HTR-8/SVneo (cell line): ENCODE data around the gene RWDD2A.

Source experiments
- DNase-seq: peaks from one replicate; pipeline ENCODE4 v3.0.0; 2011; ENCODE audit warnings: low spot score, mixed read lengths; ENCODE audit not compliant: insufficient read length
- FAIRE-seq: peaks from 2 replicates; lab custom pipeline; 2011; peaks lifted over from hg19 to GRCh38; lab: Jason Lieb, UNC

Gene RWDD2A

DNA sequence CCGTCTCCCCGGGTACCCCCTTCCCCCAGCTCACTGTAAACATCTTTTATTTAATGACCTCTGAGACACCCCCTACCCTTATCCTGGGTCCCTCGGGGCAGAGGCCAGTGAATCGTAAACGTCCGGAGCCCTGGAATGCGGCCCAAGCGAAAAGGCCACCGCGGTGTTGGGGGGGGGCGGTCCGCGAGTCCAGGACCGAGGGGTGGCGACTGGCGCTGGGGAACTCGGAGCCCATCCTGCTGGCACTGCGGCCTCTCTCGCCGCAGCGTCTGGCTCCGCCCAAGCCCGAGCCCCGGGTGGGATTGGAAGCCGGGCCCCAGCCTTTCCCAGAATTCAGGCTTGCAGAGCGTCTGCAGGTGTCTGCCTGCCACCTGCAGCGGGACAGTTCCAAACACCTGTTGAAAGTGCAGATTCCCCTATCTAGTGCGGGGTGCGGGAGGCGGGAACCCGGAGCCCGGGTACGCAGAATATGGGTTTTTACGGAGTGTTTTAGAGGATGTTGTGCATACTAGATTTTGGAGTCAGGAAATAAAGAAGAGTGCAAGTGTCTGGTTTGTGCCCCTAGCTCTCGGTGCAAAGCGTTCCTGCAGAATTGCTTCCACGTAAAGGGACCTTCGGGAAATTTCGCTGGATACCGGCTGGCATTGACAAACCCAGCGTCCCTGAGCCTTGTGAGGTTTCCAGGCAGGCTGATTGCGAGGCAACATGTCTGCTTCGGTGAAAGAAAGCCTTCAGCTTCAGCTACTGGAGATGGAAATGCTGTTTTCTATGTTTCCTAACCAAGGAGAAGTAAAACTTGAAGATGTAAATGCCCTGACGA lies 800 bp downstream of the RWDD2A start:
- no peak for FAIRE-seq
- peak; percentile 39 for DNase-seq

GRCh38 chr6:83198486-83199172 lies 5.5 kb downstream of the RWDD2A start:
- DNase-seq, result no peak
- FAIRE-seq, result no peak

DNA sequence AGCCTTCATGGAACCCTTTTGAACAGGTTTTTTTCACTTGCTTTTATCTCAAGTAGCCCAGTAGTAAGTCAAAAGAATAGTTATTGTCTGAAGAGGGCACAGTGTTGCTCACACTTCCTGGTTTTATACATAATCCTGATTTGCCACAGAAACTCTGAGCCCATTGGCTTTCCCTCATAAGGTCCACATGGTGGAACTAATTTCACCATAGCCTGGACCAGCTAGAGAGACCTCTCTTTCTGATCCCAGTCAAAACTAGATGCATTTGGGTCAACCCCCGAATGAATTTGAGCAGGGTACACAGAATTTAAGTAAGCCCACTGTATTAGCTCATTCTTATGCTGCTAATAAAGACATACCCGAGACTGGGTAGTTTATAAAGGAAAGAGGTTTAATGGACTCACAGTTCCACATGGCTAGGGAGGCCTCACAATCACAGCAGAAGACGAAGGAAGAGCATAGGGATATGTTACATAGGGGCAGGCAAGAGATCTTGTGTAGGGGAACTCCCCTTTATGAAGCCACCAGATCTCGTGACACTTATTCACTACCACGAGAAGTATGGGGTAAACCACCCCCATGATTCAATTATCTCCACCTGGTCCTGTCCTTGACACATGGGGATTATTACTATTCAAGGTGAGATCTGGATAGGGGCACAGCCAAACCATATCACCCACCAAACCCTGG lies 6.2 kb downstream of the RWDD2A start:
- DNase-seq (no peak), FAIRE-seq (no peak)

- DNase-seq (peak; percentile 48), FAIRE-seq (peak; percentile 9)
Observed at GRCh38 chr6:83199863-83200225, 6.7 kb downstream of the RWDD2A start.

DNA sequence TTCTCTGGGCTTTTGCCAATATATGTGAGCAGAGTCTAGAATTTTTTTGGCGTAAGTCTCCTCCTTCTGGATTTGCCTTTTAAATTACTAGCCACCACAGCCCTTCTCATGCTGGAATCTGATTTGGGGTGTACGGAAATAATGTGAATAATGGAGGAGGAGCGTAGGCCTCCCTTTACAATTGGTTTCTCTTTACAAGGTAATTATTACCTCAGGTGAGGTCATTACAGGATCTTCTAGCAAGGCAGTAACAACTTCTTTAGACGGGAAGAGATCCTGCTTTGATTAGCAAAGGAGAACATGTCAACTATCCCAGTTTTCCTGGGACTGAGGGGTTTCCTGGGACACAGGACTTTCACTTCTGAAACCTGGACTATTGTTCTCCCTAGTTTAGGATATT lies 8.9 kb downstream of the RWDD2A start:
- DNase-seq, result no peak
- FAIRE-seq, result no peak

GRCh38 chr6:83215131-83216047 lies 22.2 kb downstream of the RWDD2A start:
- FAIRE-seq, result peak; percentile 57
- DNase-seq, result peak; percentile 45

DNA sequence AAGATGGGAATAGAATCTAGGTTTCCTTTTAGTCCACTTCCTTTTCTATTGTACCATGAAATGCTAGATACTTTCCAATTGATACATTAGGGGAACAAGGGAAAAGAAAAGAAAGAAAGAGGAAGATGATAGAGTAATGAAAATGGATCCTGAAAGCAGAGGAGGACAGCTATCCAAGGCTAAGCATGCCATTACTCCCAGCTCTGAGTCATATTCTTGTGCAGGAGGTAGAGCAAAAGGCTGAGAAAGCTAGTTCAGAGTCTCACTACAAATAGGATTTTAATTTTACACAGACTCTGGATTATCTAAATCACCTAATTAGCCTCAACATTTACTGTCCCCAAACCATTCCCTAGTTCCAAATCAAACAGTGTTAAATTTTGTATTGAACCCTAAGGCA lies 23.6 kb downstream of the RWDD2A start:
- no peak for DNase-seq
- no peak for FAIRE-seq

- FAIRE-seq, result no peak
- no peak for DNase-seq
Observed at GRCh38 chr6:83218646-83219045, 25.5 kb downstream of the RWDD2A start.

- DNase-seq (no peak), FAIRE-seq (no peak)
Observed at GRCh38 chr6:83220121-83220520, 27.0 kb downstream of the RWDD2A start.

GRCh38 chr6:83221276-83221675 lies 28.1 kb downstream of the RWDD2A start:
- FAIRE-seq, result no peak
- DNase-seq, result no peak

DNA sequence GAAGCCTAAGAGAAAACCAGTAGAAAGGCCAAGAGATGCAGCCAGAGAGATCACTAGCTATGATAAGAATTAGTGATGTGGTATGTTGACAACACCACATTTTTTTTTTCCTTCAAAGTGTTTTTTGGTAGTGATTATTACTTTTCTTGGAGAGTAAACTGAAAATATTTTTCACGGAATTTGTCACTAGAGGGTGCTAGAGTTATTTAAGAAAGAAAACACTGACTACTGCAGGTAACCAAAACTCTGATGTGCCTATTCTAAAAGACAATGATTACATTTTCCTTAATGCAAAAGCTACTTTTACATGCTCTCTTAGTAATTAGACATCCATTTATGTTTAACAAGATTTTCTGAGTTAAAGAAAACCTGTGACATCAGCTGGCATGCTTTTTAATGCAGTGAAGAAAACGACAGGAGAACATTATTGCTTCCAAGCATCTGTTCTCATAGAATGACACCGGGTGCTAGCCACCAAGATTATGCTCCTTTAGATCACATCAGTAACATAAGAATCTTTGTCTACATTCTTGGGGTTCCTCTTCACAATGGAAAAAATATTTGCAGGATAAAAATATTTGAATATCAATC lies 28.8 kb downstream of the RWDD2A start:
- peak; percentile 26 for DNase-seq
- no peak for FAIRE-seq

GRCh38 chr6:83226517-83226916 lies 33.4 kb downstream of the RWDD2A start:
- FAIRE-seq (no peak), DNase-seq (no peak)

DNA sequence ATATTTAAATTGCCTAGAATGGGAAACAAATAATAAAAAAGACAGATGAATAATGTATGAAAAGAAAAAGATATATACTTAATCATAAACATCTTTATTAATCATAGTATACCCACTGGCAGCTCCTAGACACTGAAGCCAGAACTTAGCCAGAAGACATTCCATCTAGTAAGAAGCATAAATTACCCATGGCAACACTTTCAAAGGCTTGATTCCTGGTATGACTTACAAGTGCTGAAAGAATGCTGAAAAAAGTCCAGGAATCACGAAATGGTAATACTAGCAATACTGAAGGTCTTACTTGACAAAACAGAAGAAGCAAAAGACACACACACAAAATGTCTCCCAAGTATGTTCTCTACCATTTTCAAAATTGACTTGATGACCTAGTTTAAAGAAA lies 38.0 kb downstream of the RWDD2A start:
- no peak for FAIRE-seq

GRCh38 chr6:83247471-83247870 lies 54.3 kb downstream of the RWDD2A start:
- no peak for FAIRE-seq
- no peak for DNase-seq

More for the DNA sequence above, 38.0 kb downstream of the RWDD2A start:
- DNase-seq, result no peak
